HG02759 (cell line): ENCODE results near the gene CALM1.

Experiments
- ATAC-seq: cut with Tn5 transposase; IDR thresholded peaks from one replicate; pipeline ENCODE4 v1.9.1; 2021; ENCODE audit warnings: mild to moderate bottlenecking, moderate library complexity; ENCODE audit not compliant: unreplicated experiment

Gene CALM1

DNA sequence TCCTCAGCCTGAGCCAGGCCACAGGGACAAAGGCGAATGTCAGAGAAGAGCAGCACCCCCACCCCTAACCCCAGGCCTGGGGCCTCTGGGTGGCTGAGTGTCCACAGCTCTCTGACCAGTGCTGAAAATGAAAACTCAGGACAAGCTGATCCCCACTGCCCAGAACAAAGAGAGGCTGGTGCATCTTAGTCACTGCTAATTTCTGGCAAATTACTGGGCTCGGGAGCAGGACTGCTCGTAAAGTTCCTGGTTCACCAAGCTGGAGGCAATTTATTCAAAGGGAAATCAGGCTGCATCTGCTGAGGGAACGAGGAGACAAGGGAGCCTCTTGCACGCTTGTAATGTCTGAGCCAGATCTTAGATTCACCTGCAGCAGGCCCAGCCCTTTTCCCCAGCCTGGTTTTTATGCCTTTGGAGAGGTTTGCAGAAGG is 43.2 kb downstream of the CALM1 start:
- ATAC-seq: no peak

- no peak for ATAC-seq
These were observed 43.8 kb downstream of the CALM1 start for GRCh38 chr14:90440592-90440991.

DNA sequence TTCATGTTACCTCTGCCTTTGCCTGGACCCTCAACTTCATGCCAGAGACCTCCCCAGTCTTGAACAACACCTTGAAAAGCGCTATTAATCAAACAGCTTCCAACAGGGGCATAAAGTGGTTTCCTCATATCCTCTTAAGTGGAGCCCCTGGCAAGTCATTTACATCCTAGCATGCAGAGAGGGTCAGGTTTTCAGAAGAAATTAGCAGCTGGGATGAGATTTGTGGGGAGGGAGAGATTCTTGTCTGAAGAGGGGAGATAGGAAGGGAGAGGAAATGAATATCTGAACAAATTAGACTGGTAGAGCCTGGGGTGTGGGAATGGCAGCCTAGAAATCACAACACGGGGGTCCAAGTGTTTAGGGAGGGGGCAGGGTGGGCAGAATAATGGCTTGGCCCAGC is 45.6 kb downstream of the CALM1 start:
- ATAC-seq: no peak

- no peak for ATAC-seq
These were observed 46.6 kb downstream of the CALM1 start for GRCh38 chr14:90443161-90444076.

DNA sequence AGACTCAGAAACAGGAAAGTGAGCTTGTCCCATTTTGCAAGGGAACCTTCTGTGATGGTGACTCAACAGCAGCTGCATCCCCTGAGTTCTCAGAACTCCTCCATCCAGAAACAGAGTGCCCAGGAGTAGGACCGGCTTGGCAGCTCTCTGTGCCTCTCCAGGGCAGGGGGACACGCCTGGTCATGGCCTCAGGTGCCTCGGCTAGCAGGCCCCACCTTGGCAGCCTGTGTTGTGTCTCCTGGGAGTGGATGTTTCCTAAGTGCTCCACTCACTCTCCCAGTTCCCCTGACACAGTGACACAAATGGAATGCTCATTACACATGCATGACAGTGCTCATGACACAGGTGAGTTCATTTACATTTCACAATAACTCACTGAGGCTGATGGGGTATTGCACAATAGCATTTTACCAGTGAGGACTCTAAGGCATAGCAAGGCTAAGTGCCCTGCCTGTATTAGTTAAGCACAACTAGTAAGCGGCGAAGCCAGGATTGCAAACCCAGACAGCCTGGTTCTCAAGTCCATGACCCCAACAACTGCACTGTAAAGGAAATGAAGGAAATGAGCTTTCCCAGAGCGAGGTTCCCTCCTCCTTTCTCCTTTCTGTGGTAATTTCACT is 47.4 kb downstream of the CALM1 start:
- ATAC-seq: no peak

DNA sequence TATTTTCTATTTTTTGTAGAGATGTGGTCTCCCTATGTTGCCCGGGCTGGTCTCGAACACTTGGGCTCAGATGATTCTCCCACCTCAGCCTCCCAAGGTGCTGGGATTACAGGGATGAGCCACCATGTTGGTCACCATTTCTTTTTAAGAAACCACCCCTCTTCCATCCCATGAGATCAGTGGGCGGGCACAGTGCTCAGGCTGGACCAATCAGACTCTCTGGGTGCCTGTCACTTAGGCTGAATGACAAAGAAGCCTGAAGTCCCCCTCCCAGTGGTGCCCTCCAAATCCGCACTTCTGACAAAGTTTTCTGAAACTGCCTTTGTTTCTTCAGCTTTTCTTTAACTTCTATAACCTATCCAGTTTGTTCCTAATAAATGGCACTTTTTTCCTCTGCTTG is 48.2 kb downstream of the CALM1 start:
- no peak for ATAC-seq

DNA sequence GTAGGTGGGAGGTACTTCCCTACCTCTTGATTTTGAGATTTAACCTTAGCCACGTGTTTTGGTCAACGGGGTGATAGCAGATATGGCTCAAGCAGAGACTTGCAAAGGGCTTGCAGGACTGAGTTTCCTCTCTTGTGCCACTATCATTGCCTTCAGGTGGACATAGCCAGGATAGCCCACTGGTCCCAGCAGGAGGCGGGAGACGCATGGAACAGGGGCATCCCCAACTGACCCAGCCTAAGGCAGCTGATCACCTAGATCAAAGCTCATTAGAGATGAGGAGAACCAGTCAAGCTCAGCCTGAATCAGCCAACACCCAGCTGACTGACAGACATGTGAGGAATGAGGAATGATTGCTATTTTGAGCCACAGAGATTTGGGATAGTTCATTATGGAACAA is 49.6 kb downstream of the CALM1 start:
- ATAC-seq: no peak

GRCh38 chr14:90447720-90448497 is 51.1 kb downstream of the CALM1 start:
- no peak for ATAC-seq

GRCh38 chr14:90449411-90449810 is 52.6 kb downstream of the CALM1 start:
- no peak for ATAC-seq

DNA sequence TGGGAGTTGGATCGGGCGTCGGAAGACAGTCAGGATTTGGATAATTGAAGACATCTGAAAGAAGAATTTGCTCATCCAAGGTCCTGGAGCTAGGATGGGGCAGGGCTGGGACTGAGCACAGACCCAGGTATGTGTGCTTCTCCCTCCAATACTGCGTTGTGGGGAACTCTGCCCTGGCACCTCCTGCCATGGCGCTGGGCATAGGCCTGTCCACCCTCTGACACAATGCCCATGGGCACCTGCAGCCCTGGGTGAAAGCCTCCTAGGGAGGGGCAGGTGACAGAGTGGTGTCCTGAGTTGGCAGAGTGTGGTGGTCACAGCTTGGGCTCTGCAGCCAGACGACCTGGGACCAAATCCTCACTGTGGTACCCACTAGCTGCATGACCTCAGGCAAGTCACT is 53.3 kb downstream of the CALM1 start:
- no peak for ATAC-seq

- no peak for ATAC-seq
These were observed 53.8 kb downstream of the CALM1 start for GRCh38 chr14:90450667-90451066.

DNA sequence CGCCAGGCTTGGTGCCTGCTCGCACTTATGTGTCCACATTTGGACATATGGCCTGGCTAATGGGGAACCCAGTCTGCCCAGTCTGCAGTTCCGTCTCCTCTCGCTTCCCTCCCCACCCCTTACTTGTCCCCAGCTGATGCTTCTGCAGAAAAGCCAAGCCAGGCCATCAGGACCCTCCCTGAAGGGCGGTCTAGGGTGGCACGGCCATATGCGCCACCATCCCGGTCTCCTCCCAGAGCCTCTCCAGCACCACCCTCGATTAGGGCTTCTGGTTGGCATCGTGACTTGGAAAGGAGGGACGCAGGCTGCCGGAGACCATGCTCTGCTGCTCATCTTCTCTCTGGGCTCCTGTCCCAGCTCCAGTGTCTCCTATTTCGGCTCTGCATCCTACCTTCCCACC is 54.6 kb downstream of the CALM1 start:
- ATAC-seq: no peak

DNA sequence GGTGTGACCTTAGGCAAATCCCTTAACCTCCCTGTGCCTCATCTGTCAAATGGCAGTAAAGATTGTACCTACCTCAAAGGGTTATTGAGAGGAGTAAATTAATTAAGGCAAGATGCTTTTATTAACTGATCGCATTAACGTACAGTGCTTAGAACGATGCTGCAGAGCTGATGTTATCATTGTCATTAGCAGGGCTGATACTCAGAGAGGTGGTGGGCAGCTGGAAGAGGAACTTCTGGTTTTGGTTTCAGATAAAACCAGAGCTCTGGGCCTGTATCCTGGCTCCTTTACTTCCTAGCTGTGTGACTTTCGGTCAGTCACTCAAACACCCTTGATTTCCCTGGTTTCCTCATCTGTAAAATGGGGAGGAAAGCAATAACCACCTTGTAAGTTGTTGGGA is 55.1 kb downstream of the CALM1 start:
- ATAC-seq: no peak

DNA sequence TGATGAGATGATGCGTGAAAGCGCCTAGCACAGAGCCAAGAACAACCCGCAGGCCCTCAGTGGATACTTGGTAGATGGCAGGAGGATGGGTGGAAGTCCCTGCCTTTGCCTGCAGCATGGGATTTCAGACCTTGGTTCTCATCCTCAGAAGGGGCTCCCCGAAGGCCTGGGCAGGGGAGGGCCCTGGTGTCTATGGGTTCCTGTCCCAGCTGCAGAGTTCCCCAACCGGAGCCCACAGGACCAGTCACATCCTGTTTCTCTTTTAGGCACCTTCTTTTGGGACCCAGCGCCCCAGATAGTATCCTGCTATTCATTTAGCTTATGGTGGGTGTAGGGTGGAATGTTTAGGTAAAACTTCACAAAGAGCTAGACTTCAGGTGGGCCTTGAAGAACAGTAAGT is 55.5 kb downstream of the CALM1 start:
- no peak for ATAC-seq

GRCh38 chr14:90453401-90453951 is 56.6 kb downstream of the CALM1 start:
- no peak for ATAC-seq

DNA sequence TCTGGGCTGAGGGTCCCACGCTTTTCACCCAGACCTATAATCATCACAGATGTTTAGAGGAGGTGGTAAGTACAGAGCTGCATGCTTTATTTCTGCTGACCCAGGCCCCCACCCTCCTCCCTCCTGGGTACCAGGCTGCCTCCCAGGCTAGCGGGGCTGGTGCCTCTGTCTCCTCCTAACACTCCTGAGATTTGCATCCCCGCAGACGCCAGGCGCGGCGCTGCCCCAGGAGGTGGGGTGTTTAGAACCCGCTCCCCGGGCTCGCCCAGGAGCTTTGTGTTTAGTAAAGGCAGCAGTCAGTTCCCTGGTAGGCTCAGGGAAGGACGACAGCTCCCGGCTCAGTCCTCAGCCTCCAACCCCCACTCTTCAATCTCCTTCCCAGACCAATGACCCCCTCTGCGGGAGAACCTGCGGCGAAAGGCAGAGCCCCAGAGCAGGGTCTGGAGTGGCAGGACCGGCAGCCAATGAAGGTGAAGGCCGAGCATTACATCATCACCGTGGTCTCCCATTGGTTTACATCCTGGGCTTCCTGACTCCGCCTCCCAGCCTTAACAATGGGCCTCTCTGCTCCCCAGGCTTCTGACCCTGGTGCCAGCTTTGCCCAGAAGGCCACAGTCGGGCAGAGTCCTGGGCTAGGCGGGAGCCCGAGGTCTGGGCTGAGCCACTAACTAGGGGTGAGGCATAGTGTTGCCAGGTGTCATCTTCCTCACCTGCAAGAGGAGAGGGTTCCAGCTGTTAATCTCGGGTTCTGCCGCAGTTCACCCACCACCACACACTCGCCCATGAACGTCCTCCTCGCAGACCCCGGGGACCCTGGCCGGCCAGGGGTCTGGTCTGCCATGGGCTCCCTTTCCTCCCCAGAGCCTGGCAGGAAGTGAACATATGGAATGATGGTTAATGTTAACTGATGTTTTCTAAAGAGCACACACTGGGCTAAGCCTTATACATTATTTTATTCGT is 57.5 kb downstream of the CALM1 start:
- no peak for ATAC-seq

DNA sequence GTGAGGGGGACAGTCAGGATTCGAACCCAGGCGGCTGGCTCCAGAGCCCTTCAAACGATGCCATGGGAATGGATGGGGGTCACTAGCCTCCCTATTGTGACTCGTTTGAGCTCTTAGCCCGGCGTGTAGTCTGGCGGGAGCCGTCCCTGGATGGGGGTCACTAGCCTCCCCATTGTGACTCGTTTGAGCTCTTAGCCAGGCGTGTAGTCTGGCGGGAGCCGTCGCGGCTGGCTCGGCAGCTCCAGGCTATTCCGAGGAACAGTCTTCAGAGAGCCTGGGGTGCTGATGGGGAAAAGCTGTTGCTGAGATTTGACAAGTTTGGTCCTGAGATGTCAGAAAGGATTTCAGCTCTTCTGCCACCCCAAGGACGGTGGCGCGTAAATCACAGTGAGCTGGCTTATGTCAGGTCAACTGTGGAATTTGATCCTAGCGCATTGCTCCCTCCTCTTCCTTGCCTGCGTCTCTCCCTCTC is 58.3 kb downstream of the CALM1 start:
- no peak for ATAC-seq

GRCh38 chr14:90456551-90456950 is 59.7 kb downstream of the CALM1 start:
- ATAC-seq: no peak

GRCh38 chr14:90457186-90457585 is 60.4 kb downstream of the CALM1 start:
- no peak for ATAC-seq
